COLO829 (cell line): ENCODE results near the gene MARCHF9.
"Not testable (repeated sequence)": the region's sequence is repeated elsewhere in the genome, so short reads cannot be mapped to it uniquely, and the experiment has no call there.

Experiments
- DNase-seq: peaks from one replicate; pipeline ENCODE4 v3.0.0; 2012; ENCODE audit warnings: low spot score

Gene MARCHF9

GRCh38 chr12:57769594-57769993 is 14.7 kb downstream of the MARCHF9 start:
- DNase-seq, result no peak

GRCh38 chr12:57770734-57771133 is 15.8 kb downstream of the MARCHF9 start:
- no peak for DNase-seq

DNA sequence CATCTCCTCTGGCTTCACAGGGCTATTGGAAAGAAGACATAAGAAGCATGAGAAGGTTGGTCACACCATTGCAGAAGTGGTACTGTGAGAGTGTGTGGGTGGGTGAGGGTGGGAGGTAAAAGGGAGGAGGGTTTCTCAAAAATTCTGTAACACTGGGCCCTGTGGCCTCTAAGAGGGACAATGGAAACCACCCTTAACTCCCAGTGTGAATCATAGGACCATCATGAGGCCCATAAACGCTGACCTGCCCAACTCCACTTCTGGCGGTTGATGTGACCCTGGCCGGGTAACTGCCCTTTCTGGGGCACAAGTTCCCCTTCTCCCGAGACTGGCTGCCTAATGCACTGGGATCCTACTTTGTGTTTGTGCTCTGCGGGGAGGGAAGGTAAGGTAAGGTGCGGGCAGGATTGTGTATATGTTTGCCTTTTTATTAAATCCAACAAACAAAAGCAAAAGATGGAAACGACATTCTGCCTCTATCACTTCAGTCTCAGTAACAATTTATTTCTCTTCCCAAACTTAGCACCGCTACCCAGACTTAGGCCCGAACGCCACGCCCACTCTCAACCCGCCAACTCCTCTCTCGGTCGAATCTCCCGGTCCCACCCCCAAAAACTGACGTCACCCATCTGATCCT is 16.5 kb downstream of the MARCHF9 start:
- peak; percentile 96 for DNase-seq

GRCh38 chr12:57771873-57772428 is 17.0 kb downstream of the MARCHF9 start, which contains the start of gene METTL1:
Gene METTL1, minus strand, starts transcription at chr12:57772105. Its CDS starts 22 bp downstream, at chr12:57772083.
- peak; percentile 98 for DNase-seq

- DNase-seq, result peak; percentile 66
Measured at GRCh38 chr12:57772429-57773322, 17.8 kb downstream of the MARCHF9 start, which contains the start of gene EEF1AKMT3. Gene EEF1AKMT3, plus strand, starts transcription at chr12:57772614. Its CDS starts 111 bp downstream, at chr12:57772725.

GRCh38 chr12:57774634-57775033 is 19.7 kb downstream of the MARCHF9 start:
- DNase-seq, result not testable (repeated sequence)

DNA sequence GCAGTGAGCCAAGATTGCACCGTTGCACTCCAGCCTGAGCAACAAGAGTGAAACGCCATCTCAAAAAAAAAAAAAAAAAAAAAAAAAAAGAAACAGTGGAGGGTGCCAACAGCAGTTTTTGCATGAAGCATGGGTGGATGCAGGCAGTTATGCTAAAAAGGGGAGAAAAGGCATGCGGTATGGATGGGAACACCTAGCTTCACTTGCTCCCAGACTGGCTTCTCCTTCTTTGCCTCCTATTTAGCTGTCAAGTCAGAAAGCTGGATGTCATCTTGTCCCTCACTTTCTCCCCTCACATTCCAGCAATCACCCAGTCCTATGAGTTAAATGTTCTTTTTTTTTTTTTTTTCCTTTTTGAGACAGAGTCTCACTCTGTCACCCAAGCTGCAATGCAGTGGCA is 20.1 kb downstream of the MARCHF9 start:
- no peak for DNase-seq

DNA sequence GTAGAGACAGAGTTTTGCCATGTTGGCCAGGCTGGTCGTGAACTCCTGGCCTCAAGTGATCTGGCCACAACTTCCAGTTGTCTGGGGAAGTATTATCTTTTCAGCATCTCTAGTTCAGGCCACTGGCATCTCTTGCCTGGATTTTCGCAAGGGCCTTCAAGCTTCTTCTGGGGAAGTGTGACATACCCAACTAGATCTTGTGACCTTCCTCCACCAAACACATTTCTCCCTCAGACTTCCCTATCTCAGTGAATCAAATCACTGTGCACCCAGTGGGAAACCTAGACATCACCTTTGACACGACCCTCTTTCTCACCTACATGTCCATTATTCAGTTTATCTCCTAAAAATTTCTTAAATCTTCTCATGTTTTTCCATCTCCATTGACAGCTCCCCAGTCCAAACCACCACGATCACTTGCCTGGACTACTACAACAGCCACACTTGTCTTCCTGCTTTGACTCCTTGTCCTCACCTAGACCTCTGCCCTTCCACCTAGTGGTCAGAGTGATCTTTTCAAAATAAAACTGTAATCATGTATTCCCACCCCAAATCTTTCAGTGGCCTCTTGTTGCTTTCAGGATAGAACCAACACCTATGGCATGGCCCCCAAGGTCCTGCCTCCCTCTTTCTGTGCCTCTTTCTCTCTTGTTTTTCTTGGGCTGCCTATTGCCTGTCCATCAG is 20.8 kb downstream of the MARCHF9 start:
- no peak for DNase-seq

- DNase-seq, result no peak
Measured at GRCh38 chr12:57776247-57776587, 21.3 kb downstream of the MARCHF9 start.

DNA sequence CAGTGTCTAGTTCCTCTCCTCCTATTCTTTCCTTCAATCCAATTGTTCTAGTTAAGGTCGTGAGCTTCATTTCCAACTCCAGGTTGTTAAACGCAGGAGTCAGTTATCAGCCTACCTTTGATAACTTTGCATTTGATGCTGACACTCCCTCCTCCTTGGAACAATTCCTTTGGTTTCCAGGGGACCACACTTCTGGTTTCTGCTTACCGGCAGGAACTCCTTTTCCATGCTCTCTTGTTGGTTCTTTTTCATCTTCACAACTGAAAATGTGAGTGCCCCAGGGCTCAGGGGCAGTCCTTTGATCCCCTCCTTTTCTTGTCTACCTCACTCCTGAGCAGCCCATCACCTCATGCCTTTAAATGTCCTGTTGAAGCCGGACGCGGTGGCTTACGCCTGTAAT is 22.5 kb downstream of the MARCHF9 start:
- DNase-seq, result no peak

GRCh38 chr12:57777911-57778310 is 23.0 kb downstream of the MARCHF9 start:
- no peak for DNase-seq

GRCh38 chr12:57779736-57780135 is 24.8 kb downstream of the MARCHF9 start:
- DNase-seq, result no peak

DNA sequence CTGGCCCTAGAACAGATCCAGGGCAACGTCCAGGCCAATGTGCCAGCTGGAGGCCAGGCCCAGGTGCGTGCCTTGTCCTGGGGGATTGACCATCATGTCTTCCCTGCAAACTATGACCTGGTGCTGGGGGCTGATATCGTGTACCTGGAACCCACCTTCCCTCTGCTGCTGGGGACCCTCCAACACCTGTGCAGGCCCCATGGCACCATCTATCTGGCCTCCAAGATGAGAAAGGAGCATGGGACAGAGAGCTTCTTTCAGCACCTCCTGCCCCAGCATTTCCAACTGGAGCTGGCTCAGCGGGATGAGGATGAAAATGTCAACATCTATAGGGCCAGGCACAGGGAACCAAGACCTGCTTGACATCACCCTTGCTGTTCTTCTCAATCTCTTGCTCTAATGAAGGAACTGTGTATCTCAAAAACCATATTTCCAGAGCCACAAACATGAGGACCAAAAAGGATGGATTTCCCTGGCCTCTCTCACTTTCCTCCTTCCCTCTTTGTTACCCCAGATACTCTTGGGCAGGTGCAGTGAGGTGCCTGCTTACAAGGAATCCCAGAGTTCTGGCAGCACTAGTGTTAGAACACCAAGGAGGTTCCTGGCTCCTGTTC is 25.5 kb downstream of the MARCHF9 start:
- no peak for DNase-seq

DNA sequence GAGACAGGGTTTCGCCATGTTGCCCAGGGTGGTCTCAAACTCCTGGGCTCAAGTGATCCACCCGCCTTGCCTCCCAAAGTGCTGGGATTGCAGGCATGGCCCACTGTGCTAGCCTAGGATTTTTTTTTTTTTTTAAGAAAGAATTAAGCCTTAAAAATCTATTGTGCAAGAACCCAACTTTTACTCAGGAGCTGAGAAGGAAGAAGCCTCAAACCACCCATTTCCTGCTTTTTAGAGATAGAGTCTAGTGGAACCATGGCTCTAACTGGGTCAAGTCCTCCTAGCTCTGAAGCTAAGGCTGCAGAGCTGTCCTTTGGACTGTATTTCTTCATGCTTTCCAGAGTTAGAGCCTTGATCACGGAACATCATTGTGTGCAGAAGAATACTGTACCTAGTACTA is 26.3 kb downstream of the MARCHF9 start:
- no peak for DNase-seq

- no peak for DNase-seq
Measured at GRCh38 chr12:57781801-57782200, 26.9 kb downstream of the MARCHF9 start.

DNA sequence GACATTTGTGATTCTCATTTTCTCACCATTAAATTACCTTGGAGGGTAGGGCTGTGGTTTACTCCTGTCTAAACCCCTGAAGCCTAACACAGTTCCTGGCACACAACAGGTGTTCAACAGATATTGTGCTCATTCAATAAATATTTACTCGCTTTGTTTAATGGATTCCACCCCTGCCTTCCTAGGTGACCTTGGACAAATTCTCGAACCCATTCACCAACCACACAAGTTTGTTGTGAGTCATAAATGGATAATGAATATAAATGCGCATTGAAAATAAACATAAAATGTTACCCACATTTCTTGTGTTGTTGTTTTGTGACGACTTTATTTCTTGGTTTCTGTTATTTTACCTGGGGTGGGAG is 27.3 kb downstream of the MARCHF9 start:
- DNase-seq, result no peak

DNA sequence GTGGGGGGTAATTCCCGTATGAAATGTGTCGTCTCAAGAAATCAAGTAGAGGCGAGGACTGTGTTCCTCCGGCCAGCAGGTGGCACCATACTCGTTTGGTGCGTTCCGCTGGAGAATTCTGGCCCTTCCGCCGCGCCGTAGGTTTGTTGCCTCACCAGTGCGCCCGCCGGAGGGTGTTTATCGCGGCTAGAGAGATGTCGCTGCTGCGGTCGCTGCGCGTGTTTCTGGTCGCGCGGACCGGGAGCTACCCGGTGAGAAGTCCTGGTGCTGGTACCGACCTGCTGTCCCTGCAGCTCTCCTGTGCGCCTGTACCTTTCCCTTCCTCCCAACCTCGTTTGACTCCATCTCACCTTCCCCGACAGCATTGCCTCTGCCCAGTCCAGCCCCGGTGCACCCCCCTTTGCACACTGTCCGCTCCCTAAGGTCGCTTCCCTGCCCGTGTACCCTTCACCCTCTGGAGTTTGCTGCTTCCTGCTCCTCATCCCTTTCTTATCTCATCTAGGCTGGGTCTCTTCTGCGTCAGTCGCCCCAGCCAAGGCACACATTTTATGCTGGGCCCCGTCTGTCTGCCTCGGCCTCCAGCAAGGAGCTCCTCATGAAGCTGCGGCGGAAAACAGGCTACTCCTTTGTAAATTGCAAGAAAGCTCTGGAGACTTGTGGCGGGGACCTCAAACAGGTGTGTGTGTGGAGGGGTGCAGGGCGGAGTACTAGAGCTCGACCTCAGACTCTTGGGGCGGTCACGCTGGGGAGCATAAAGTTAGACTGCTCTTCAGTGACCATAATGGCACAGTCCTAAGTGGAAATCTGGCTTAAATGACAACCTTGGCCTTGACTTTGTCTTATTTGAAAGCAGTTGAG is 27.9 kb downstream of the MARCHF9 start, which contains the start of gene TSFM:
Gene TSFM (plus strand): TSS at position 180 of the 858 bp plus-strand sequence. CDS start 15 bp downstream, at position 195.
- DNase-seq, result peak; percentile 79

- no peak for DNase-seq
Measured at GRCh38 chr12:57783466-57783801, 28.5 kb downstream of the MARCHF9 start.

DNA sequence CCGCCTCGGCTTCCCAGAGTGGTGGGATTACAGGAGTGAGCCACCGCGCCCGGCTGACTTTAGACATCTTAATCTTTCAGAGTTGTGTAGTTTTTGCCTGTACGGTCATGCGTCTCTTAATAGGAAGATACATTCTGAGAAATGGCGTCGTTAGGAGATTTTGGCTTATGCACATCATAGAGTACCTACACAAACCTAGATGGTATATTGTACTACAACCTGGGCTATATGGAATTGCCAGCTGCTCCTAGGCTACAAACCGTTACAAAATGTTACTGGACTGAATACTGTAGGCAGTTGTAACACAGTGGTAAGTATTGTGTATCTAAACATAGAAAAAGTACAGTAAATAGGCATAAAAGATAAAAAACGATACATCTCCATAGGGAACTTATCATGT is 29.0 kb downstream of the MARCHF9 start:
- DNase-seq, result no peak

GRCh38 chr12:57793920-57794319 is 39.0 kb downstream of the MARCHF9 start:
- DNase-seq, result peak; percentile 39

DNA sequence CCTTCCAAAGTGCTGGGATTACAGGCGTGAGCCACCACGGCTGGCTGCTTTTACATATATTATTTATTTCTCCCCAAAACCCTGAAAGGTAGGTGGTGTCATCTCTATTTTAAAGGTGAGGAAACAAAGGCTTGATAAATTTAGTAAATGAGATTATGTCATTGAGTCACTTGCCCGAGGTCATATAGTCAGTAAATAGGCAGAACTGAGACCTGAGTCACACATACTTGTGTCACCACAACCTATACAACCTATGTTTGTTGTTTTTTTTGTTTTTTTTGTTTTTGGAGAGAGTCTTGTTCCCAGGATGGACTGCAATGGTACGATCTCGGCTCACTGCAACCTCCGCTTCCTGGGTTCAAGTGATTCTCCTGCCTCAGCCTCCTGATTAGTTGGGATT is 40.5 kb downstream of the MARCHF9 start:
- no peak for DNase-seq
